ENCODE data around the gene PTPRF. TPM values are rescaled to one million over a fixed set of nuclear protein-coding genes. Genes with fewer than 3 reads are reported as not detected.

PTPRF gene
- total and polyA plus RNA-seq, 4 experiments from 2014 or later = not detected

- peaks cover 11 to 16% of the 10 kb centered on the region in 2 donors for H3K27me3 Mint-ChIP-seq
- H3K4me1 Mint-ChIP-seq = peaks cover 0 to 5% (median 2%) of the 10 kb centered on the region in 4 donors
- H3K27ac Mint-ChIP-seq = no peak overlapping the region
- ChIA-PET CTCF (ENCODE audit: partially characterized antibody) (no interaction called here), POLR2A (ENCODE audit: partially characterized antibody) (no interaction called here)
- no peaks in the 10 kb centered on the region for H3K36me3 ChIP-seq (ENCODE audit: insufficient read depth, low read length)
- intact Hi-C loops (cut with micrococcal nuclease) = no loop called here
- DNase-seq = no peak
- no peaks in the 10 kb centered on the region for H3K9me3 Mint-ChIP-seq
- no peak overlapping the region for H3K4me3 ChIP-seq (ENCODE audit: low read length in 2 of 2)
- H3K9me3 ChIP-seq (ENCODE audit: control insufficient read depth in 1 of 2, low read length in 2 of 2) = no peaks in the 10 kb centered on the region
- no peaks in the 10 kb centered on the region for H3K4me1 ChIP-seq (ENCODE audit: insufficient read depth, low read length)
- H3K4me3 Mint-ChIP-seq = no peak overlapping the region
- no peak overlapping the region for H3K27ac ChIP-seq (ENCODE audit: low read depth, low read length)
- H3K36me3 Mint-ChIP-seq = no peaks in the 10 kb centered on the region
- H3K27me3 ChIP-seq (ENCODE audit: insufficient read depth, low read length) = no peaks in the 10 kb centered on the region
These were observed 6.9 kb downstream of the PTPRF start for GRCh38 chr1:43537423-43538142.

GRCh38 chr1:43538143-43538487 lies 7.4 kb downstream of the PTPRF start:
- intact Hi-C loops (cut with micrococcal nuclease) = no loop called here
- Histone ChIP-seq H3K27ac (ENCODE audit: low read depth, low read length) (no peak overlapping the region), H3K27me3 (ENCODE audit: insufficient read depth, low read length) (no peaks in the 10 kb centered on the region), H3K4me3 (ENCODE audit: low read length in 2 of 2) (no peak overlapping the region), H3K36me3 (ENCODE audit: insufficient read depth, low read length) (no peaks in the 10 kb centered on the region), H3K4me1 (ENCODE audit: insufficient read depth, low read length) (no peaks in the 10 kb centered on the region), H3K9me3 (ENCODE audit: control insufficient read depth in 1 of 2, low read length in 2 of 2) (no peaks in the 10 kb centered on the region)
- H3K4me3 Mint-ChIP-seq = peak overlapping the region in 1 of 8 donors; percentile 17
- DNase-seq = no peak
- no peaks in the 10 kb centered on the region for H3K36me3 Mint-ChIP-seq
- POLR2A ChIA-PET (ENCODE audit: partially characterized antibody) = no interaction called here
- H3K27me3 Mint-ChIP-seq = peaks cover 6 to 11% of the 10 kb centered on the region in 2 donors
- no peak overlapping the region for H3K27ac Mint-ChIP-seq
- CTCF ChIA-PET (ENCODE audit: partially characterized antibody) = no interaction called here
- H3K4me1 Mint-ChIP-seq = peaks cover 0 to 2% (median 0%) of the 10 kb centered on the region in 4 donors
- no peaks in the 10 kb centered on the region for H3K9me3 Mint-ChIP-seq

DNA sequence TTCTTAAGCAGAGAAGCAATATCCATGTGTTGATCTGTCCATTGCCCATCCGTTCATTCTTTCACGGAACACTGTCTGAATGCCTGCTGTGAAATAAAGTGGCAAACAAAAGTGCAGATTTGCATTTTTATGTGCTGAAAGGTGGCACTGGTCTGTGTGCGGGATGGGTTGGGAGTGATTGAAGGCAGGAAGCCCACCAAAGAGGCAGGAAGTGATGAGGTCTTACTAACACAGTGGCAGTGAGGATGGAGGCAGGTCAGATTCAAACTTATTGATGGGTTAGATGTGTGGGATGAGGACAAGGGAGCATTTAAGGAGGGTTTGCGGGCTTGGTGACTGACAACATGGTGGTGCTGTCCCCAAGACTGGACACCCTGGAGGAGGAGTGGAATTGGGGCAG lies 8.3 kb downstream of the PTPRF start:
- H3K4me3 ChIP-seq (ENCODE audit: low read length in 2 of 2) = no peak overlapping the region
- no peak overlapping the region for H3K27ac Mint-ChIP-seq
- no peak for DNase-seq
- intact Hi-C loops (cut with micrococcal nuclease) = no loop called here
- no peaks in the 10 kb centered on the region for H3K9me3 ChIP-seq (ENCODE audit: control insufficient read depth in 1 of 2, low read length in 2 of 2)
- ChIA-PET CTCF (ENCODE audit: partially characterized antibody) (no interaction called here), POLR2A (ENCODE audit: partially characterized antibody) (no interaction called here)
- peaks cover 3 to 8% of the 10 kb centered on the region in 2 donors for H3K27me3 Mint-ChIP-seq
- H3K27ac ChIP-seq (ENCODE audit: low read depth, low read length) = no peak overlapping the region
- H3K27me3 ChIP-seq (ENCODE audit: insufficient read depth, low read length) = no peaks in the 10 kb centered on the region
- H3K4me3 Mint-ChIP-seq = no peak overlapping the region
- H3K9me3 Mint-ChIP-seq = no peaks in the 10 kb centered on the region
- no peaks in the 10 kb centered on the region for H3K36me3 Mint-ChIP-seq
- no peaks in the 10 kb centered on the region for H3K36me3 ChIP-seq (ENCODE audit: insufficient read depth, low read length)
- no peaks in the 10 kb centered on the region for H3K4me1 ChIP-seq (ENCODE audit: insufficient read depth, low read length)
- peaks cover 0 to 2% (median 0%) of the 10 kb centered on the region in 4 donors for H3K4me1 Mint-ChIP-seq

DNA sequence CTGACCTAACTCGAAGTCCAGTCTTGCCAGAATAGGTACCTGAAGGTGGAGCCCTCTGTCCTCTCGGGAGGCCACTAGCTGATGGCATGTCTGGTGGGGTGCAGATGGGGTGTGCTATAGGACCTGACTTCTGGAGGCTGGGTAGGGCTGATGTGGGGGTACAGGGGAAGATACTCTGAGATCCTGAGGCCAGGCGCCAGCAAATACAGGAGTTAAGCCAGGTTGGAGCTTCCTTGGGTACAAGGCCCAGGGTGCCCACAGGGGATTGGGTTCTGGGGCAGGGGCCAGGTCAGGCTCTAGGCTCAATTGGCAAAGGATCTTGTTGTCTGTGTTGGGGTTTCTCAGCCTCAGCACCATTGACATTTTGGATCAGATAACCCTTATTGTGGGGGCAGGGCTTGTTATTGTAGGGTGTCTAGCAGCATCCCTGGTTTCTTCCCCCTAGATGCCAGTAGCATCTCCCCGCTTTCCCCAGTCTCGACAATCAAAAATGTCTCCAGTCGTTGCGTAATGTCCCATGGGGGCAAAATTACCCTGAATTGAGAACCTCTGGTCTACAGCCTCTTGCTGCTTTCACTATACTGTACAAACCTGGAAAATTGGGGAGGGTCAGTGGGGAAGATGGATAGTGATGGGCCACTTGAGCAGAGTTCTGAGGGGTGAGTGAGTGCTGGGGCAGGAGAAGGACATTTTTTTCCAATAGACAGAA lies 9.2 kb downstream of the PTPRF start:
- DNase-seq = no peak
- peaks cover 0 to 3% of the 10 kb centered on the region in 2 donors for H3K27me3 Mint-ChIP-seq
- H3K4me1 Mint-ChIP-seq = peaks cover 0 to 2% (median 0%) of the 10 kb centered on the region in 4 donors
- ChIA-PET CTCF (ENCODE audit: partially characterized antibody) (no interaction called here), POLR2A (ENCODE audit: partially characterized antibody) (no interaction called here)
- no peak overlapping the region for H3K4me3 Mint-ChIP-seq
- Histone ChIP-seq H3K9me3 (ENCODE audit: control insufficient read depth in 1 of 2, low read length in 2 of 2) (no peaks in the 10 kb centered on the region), H3K36me3 (ENCODE audit: insufficient read depth, low read length) (no peaks in the 10 kb centered on the region), H3K4me1 (ENCODE audit: insufficient read depth, low read length) (no peaks in the 10 kb centered on the region), H3K27ac (ENCODE audit: low read depth, low read length) (no peak overlapping the region), H3K4me3 (ENCODE audit: low read length in 2 of 2) (no peak overlapping the region), H3K27me3 (ENCODE audit: insufficient read depth, low read length) (no peaks in the 10 kb centered on the region)
- H3K36me3 Mint-ChIP-seq = no peaks in the 10 kb centered on the region
- intact Hi-C loops (cut with micrococcal nuclease) = no loop called here
- no peaks in the 10 kb centered on the region for H3K9me3 Mint-ChIP-seq
- peak overlapping the region in 1 of 7 donors; percentile 74 for H3K27ac Mint-ChIP-seq

DNA sequence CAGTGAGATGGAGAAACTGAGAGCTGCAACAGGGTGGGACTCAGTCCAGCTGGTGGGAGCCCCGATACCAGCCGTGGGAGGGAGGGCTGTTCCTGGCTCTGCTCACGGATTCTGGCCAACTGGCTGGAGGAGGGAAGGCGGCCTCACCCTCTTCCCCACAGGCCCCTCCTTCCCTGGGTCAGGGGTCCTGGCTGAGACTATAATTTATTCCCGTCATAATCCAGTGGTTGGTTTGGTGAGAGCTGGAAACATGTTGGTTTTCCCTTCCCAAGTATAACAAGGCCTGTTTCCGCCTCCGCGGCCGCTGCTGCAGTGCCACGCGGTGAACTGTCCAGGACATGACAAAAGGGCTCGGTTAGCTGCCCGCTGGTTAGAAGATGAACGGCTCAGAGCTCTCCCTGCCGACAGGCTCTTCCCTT lies 10.0 kb downstream of the PTPRF start:
- Histone ChIP-seq H3K27me3 (ENCODE audit: insufficient read depth, low read length) (no peaks in the 10 kb centered on the region), H3K27ac (ENCODE audit: low read depth, low read length) (no peak overlapping the region), H3K9me3 (ENCODE audit: control insufficient read depth in 1 of 2, low read length in 2 of 2) (no peaks in the 10 kb centered on the region), H3K4me1 (ENCODE audit: insufficient read depth, low read length) (no peaks in the 10 kb centered on the region), H3K4me3 (ENCODE audit: low read length in 2 of 2) (no peak overlapping the region), H3K36me3 (ENCODE audit: insufficient read depth, low read length) (no peaks in the 10 kb centered on the region)
- Mint-ChIP-seq H3K4me3 (no peak overlapping the region), H3K9me3 (no peaks in the 10 kb centered on the region), H3K27me3 (peaks cover 0 to 3% of the 10 kb centered on the region in 2 donors), H3K27ac (no peak overlapping the region), H3K4me1 (peaks cover 0 to 2% (median 0%) of the 10 kb centered on the region in 4 donors), H3K36me3 (no peaks in the 10 kb centered on the region)
- ChIA-PET CTCF (ENCODE audit: partially characterized antibody) (no interaction called here), POLR2A (ENCODE audit: partially characterized antibody) (no interaction called here)
- DNase-seq = no peak
- intact Hi-C loops (cut with micrococcal nuclease) = no loop called here

GRCh38 chr1:43541141-43541540 lies 10.5 kb downstream of the PTPRF start:
- intact Hi-C loops (cut with micrococcal nuclease) = no loop called here
- peaks cover 0 to 2% (median 0%) of the 10 kb centered on the region in 4 donors for H3K4me1 Mint-ChIP-seq
- CTCF ChIA-PET (ENCODE audit: partially characterized antibody) = no interaction called here

DNA sequence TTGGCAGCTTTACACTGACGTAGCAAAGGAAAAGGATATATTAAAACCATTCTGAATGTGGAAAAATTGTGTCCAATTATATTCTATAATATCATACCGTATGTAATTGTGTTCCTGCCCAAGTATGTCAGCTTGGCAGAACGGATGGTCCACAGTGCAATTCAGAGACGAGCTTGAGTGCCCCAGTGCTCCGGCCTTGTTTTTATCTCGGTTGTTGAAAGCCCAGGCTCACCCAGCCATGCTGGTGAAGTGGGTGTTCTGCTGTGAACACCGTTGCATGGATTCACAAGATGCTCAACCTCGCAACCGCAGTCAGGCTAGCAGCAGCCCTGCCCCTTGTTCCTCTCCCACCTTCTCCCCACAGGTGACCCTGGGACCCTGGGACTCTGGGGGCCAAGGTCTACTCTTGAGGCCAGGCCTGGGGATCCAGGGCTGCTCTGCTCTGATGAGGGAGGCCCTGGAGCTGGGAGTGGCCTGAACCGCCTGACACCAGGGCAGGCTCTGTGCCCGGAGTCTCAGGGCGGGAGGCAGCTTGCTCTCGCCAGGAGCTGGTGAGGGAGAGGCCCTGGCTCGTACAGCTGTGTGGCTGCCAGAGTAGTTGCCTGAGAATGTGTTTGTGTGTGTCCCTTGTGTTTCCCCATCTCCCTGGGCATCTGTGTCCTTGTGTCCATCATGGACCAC lies 11.2 kb downstream of the PTPRF start:
- ChIA-PET CTCF (ENCODE audit: partially characterized antibody) (interaction anchor here (1.0 kb wide), 1 partner anchor 12 kb away, joined by 3 read pairs; no protein-coding TSS in a partner anchor), POLR2A (ENCODE audit: partially characterized antibody) (interaction anchor here (0.6 kb wide), 1 partner anchor 1499 kb away, joined by 3 read pairs; no protein-coding TSS in a partner anchor)
- Mint-ChIP-seq H3K9me3 (no peaks in the 10 kb centered on the region), H3K27ac (no peak overlapping the region), H3K27me3 (peaks cover 0 to 7% of the 10 kb centered on the region in 2 donors), H3K4me1 (peaks cover 0 to 2% (median 0%) of the 10 kb centered on the region in 4 donors), H3K4me3 (no peak overlapping the region), H3K36me3 (no peaks in the 10 kb centered on the region)
- Histone ChIP-seq H3K4me1 (ENCODE audit: insufficient read depth, low read length) (no peaks in the 10 kb centered on the region), H3K9me3 (ENCODE audit: control insufficient read depth in 1 of 2, low read length in 2 of 2) (no peaks in the 10 kb centered on the region), H3K36me3 (ENCODE audit: insufficient read depth, low read length) (no peaks in the 10 kb centered on the region), H3K27ac (ENCODE audit: low read depth, low read length) (no peak overlapping the region), H3K27me3 (ENCODE audit: insufficient read depth, low read length) (no peaks in the 10 kb centered on the region), H3K4me3 (ENCODE audit: low read length in 2 of 2) (no peak overlapping the region)
- no peak for DNase-seq
- intact Hi-C loops (cut with micrococcal nuclease) = no loop called here

More at GRCh38 chr1:43541141-43541540, 10.5 kb downstream of the PTPRF start:
- no peak overlapping the region for H3K27ac ChIP-seq (ENCODE audit: low read depth, low read length)
- POLR2A ChIA-PET (ENCODE audit: partially characterized antibody) = no interaction called here
- no peaks in the 10 kb centered on the region for H3K36me3 ChIP-seq (ENCODE audit: insufficient read depth, low read length)
- Mint-ChIP-seq H3K27ac (no peak overlapping the region), H3K4me3 (no peak overlapping the region), H3K27me3 (peaks cover 0 to 3% of the 10 kb centered on the region in 2 donors), H3K36me3 (no peaks in the 10 kb centered on the region), H3K9me3 (no peaks in the 10 kb centered on the region)
- no peaks in the 10 kb centered on the region for H3K9me3 ChIP-seq (ENCODE audit: control insufficient read depth in 1 of 2, low read length in 2 of 2)
- no peak for DNase-seq
- H3K4me3 ChIP-seq (ENCODE audit: low read length in 2 of 2) = no peak overlapping the region
- no peaks in the 10 kb centered on the region for H3K27me3 ChIP-seq (ENCODE audit: insufficient read depth, low read length)
- no peaks in the 10 kb centered on the region for H3K4me1 ChIP-seq (ENCODE audit: insufficient read depth, low read length)

All from CD4-positive, alpha-beta memory T cell (primary cell).